IPS-18c (cell line): Measurements from ENCODE around the gene OR10A3.
"Not testable (repeated sequence)": the region's sequence is repeated elsewhere in the genome, so short reads cannot be mapped to it uniquely, and the experiment has no call there.

Source experiments
- H3K4me3 ChIP-seq: 2 replicates; pipeline ENCODE4 v1.7.0; 2013; ENCODE audit warnings: low read depth, mild to moderate bottlenecking, low read length, moderate library complexity; ENCODE audit not compliant: insufficient read depth
- H3K9me3 ChIP-seq: one replicate; pipeline ENCODE4 v1.6.1; 2013; ENCODE audit warnings: mild to moderate bottlenecking, low read length, moderate library complexity; ENCODE audit not compliant: control insufficient read depth, insufficient read depth

OR10A3 gene, protein sequence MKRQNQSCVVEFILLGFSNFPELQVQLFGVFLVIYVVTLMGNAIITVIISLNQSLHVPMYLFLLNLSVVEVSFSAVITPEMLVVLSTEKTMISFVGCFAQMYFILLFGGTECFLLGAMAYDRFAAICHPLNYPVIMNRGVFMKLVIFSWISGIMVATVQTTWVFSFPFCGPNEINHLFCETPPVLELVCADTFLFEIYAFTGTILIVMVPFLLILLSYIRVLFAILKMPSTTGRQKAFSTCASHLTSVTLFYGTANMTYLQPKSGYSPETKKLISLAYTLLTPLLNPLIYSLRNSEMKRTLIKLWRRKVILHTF

DNA sequence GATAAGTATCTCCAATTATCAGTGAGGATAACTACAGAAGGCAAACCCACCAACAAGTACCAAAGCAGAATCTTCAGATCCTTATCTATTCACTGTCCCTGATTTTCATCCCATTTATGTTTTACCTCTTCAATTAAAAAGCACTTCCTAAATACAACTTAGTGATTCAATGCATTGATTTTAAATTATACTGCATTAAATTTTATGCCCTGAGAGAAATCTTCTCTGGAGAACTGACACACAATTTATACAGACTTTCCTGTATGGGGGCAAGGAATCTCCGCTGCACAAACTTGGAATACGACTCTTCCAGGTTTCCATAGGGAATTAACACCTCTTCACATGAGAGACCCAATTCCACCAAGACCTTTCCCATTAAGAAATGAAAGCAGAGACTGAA is at the start of gene OR10A3:
TSS of gene OR10A3 (minus strand) at position 101 of the 400 bp plus-strand sequence. CDS start 2,188 bp downstream, outside the sequence.
- no peaks in the 10 kb centered on the region for H3K9me3 ChIP-seq
- no peak within 1 kb of the TSS for H3K4me3 ChIP-seq

DNA sequence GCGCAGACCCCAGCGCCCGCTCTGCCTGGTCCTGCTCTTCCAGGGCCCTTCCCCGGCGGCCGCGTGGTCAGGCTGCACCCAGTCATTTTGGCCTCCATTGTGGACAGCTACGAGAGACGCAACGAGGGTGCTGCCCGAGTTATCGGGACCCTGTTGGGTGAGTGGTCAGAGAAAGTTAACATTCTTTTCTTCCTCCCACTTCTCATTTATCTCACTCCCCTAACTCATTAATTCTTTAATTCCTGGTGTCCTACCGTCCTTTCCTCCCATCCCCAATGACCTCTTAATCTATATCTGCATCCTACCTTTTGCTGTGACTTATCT is 46.0 kb upstream of the OR10A3 start:
- not testable (repeated sequence) for H3K9me3 ChIP-seq
- H3K4me3 ChIP-seq, result peak overlapping the region; percentile 81

DNA sequence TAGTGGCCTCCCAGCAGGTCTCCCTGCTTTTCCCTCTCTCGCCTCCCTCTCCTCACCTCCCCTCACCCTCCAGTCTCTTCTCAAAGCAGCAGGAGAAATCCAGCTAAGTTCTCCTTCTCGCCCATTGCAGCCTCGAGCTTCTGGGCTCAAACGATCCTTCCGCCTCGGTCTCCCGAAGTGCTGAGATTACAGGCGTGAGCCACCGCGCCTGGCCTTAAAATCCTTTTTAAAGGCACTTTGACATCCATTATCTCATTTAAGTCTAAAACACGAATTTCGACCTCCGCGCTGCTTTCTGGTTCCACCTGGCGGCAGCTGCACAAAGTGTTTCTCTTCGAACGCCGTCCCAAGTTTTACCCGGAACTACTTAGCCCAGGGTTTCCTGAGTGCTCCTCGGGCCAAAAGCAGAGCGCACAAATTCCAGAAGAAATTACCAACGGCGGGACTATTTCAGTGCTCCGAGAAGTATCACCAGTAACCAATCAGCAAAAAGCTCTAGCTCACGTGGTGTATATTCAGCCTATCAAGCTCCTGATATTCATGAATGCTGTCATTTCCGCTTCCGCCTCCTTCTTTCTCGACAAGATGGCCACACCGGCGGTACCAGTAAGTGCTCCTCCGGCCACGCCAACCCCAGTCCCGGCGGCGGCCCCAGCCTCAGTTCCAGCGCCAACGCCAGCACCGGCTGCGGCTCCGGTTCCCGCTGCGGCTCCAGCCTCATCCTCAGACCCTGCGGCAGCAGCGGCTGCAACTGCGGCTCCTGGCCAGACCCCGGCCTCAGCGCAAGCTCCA is 45.5 kb upstream of the OR10A3 start, which contains the start of gene EIF3F:
TSS of gene EIF3F (plus strand) at position 570 of the 792 bp plus-strand sequence. CDS start at position 586, 16 bp downstream.
- H3K4me3 ChIP-seq, result peak within 1 kb of the TSS; percentile 81
- H3K9me3 ChIP-seq, result peaks cover 2% of the 10 kb centered on the region

DNA sequence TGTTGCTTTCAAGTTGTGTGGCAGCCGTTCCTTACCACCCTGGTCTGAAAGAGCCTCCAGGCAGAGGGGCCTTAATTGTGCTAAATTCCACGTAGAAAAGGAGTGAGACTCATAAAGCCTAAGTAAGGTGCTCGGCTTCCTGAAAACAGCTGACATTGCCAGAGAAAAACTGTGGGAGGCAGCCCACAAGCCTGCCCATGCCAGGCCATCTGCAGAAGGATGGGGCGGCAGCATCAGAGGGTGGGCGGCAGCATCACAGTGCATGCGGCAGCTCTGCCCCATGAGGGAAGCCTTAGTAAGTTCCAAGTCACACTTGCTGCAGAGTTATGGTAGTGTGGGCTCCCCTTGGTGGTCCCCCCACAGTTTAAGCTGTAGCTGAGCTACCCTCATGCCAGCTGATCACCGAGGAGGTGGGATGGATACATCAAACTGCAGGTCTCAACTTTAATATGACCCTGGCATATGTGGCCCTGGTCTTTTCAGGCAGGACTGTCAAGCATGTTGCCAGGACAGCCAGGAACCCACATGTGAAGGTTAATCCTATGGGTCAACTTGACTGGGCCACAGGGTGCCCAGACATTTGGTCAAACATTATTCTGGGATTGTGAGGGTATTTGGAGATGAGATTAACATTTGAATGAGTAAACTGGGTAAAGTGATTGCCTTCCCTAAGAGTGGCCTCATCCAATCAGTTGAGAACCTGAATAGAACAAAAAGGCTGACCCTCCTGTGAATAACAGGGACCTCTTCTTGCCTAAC is 42.5 kb upstream of the OR10A3 start:
- peaks cover 2% of the 10 kb centered on the region for H3K9me3 ChIP-seq
- H3K4me3 ChIP-seq, result no peak overlapping the region

DNA sequence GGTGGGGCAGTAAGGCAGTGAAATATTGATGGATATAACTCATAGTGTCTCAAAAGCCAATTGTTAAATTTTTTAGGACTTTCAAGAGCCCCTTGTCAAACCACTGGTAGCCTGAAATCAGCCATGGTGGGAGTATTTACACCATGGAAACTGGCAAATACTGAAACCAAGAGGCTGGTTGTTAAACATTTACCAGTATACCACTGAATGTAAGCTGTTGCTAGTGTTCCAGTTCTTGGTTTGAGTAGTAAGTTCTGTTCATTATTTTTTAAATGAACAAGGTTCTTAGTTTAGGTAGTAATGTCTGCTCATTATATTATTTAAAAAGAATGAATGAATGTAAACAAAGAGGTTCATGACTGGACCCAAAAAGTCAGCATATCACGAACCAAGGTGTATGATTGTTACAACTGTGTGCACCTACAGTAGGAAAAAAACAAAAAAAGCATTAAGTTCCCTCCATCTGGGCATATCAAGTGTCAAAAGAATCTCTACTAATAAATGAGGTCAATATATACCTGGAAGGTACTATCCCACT is 41.1 kb upstream of the OR10A3 start:
- Histone ChIP-seq H3K9me3 (peaks cover 2% of the 10 kb centered on the region), H3K4me3 (no peak overlapping the region)

DNA sequence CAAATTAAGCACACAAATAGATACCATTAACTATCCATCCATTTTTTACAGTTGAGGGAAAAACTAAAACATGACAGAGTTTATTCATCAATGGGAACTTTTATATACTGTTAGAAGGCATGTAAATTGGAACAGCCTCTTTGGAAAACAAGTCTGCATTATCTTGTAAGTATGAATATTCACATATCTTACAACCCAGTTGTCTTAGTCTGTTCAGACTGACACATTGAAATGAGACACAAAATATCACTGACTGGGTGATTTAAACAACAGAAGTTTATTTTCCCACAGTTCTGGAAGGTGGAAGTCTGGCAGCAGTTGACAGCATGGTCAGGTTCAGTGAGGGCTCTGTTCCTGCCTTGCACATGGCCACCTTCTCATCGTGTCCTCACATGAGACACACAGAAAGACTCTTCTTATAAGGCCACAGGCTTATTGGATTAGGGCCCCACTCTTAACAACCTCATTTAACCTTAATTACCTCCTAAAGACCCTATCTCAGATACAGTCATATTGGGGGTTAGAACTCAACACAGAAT is 40.2 kb upstream of the OR10A3 start:
- peaks cover 2% of the 10 kb centered on the region for H3K9me3 ChIP-seq
- H3K4me3 ChIP-seq, result no peak overlapping the region

DNA sequence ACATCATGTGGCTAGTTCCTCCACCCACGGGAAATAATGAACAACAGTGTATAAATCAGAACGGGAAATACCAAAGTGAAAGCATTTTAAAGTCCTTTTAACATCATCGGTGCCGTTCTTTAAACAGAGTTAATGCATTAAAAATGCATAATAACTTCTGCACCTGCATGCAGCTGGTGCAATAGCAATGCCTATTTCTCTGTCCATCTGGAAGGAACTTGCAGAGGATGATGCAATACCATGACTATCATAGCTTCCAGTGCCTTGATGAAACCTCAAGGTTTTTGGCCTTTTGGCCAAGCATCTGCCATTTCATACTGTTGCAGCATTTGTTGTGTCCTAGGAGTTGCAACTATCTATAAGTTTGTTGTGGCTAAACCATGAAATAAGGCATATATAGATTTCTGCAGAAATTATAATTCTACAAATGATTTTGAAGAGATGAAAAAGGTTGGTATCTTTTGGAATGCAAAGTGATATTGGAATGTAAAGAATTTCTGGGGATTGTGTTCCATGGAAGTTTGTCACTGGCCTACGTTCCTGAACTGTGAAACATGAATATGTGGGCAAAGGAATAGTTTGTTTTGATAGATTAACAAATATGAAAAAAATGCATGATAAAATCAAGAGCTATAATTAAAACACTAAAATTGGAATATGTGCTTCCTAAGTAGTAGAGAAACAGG is 35.9 kb upstream of the OR10A3 start:
- no peaks in the 10 kb centered on the region for H3K9me3 ChIP-seq
- no peak overlapping the region for H3K4me3 ChIP-seq

DNA sequence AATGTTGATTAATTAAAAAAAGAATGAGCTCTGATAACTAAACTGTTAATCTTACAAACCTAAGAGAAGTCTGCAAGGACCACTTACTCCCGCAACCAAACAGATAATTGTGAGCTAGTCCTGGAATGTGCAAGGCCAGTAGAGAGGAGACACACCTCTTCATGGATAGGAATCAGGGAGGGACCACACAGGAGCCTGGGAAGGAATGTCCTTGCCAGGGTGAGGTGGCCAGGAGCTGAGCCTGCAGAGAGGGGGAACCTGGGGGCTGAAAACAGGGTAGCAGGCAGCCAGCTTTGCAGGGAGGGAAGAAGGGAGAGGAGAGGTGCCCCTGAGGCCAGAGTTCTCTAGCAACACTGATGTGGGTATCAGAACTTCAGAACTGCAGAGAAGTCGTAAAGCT is 33.2 kb upstream of the OR10A3 start:
- no peak overlapping the region for H3K4me3 ChIP-seq
- no peaks in the 10 kb centered on the region for H3K9me3 ChIP-seq

DNA sequence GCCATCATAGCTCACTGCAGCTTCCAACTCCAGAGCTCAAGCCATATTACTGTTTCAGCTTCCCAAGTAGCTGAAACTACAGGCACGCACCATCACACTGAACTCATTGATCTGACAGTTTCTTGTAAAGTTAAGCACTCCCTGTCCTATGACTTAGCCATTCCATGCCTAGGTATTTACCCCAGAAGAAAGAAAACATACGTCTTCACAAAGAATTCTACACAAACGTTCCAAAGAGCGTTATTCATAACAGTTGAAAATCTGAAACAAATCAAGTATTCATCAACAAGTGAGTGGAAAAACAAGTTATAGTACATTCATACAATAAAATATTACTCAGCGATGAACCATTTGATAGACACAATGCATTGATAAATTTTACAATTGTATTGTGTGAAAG is 31.5 kb upstream of the OR10A3 start:
- H3K9me3 ChIP-seq, result no peaks in the 10 kb centered on the region
- no peak overlapping the region for H3K4me3 ChIP-seq

DNA sequence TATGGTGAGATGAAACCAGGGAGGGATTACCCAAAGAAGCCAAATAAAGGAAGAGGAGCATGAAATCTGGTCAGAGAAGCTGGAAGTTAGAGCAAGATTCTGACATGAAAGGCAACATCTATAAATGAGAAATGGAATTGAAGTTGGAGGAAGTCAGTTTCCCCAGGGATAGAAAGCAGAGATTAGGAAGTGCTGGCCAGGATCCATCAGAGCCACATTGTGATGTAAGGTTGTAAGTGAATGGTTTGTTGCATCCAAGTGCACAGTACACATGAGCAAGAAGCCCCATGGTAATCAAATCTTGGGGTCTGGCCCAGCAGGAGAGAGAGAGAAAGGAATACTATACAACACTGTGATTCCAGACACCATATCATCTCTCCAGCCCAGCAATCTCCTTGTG is 30.3 kb upstream of the OR10A3 start:
- H3K9me3 ChIP-seq, result no peaks in the 10 kb centered on the region

DNA sequence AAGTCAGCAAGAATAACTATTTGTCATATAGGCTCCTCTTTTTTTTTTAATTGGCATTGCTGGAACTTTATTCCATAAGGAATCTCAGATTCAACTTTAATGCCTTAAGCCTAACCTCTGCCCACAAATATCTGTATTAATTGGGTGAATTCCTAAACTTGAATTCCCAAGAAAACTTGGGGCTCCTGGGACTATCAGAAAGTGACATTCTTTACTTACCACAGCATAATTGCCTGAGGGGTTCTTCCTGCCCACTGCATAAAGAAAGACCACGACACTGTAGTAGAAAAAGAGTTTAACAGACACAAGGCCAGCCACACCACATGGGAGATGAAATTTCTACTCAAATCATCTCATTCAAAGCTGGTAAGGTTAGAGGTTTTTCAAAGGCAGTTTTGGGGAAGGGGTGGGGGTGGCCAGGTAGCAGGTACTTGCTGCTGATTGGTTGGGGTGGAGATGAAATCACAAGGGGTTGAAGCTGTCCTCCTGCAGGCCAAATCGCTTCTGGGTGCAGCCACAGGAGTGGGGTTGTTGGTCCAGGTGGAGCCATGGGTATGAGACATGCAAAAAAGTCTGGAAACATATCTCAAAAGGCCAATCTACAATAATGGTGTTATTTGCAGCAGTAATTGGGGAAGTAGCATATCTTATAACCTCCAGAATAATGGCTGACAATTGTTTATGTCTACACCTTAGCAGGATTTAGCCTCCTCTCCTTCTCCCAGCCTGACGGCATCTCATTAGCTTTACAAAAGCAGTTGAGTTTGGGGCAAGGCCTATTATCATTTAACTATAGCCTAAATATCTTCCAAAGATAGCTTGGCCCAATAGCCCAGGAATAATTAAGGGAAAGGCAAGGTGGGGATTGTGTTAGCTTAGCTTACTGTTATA is 28.5 kb upstream of the OR10A3 start:
- no peaks in the 10 kb centered on the region for H3K9me3 ChIP-seq
- peak overlapping the region; percentile 24; the same call in 1 of the 2 replicates for H3K4me3 ChIP-seq

More for the DNA sequence above, 30.3 kb upstream of the OR10A3 start:
- no peak overlapping the region for H3K4me3 ChIP-seq

DNA sequence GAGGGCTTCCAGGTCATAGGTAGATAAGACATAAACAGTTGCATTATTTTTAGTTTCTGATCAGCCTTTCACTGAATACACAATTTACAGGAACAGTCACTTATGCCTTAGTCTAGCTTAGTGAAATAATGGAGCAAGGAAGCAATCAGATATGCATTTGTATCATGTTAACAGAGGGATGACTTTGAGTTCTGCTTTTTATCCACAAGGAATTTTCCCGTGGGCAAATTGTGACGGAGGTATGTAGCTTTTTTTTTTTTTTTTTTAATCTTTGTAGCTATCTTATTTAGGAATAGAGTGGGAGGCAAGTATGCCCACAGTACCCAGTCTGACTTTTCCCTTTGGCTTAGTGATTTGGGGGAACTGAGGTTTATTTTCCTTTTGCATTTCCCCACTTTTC is 27.2 kb upstream of the OR10A3 start:
- no peaks in the 10 kb centered on the region for H3K9me3 ChIP-seq
- no peak overlapping the region for H3K4me3 ChIP-seq

DNA sequence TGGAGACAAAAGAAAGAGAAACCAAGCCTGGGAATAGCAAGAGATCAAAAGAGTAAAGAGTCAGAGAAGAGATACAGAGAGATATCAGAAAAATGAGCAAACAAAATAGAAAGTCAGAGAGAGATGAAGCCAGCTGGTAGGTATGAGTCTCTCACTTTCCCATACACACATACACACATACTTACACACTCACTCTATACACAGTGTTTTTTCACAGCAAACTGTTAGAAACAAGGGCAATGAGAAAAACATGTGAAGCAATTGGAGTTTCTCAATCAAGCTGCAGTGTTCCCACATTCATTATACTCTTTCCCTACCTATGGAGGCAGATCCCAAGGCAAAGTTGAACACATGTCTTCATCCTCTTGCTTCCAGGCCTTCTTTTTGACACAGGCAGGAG is 26.3 kb upstream of the OR10A3 start:
- H3K9me3 ChIP-seq, result no peaks in the 10 kb centered on the region
- no peak overlapping the region for H3K4me3 ChIP-seq

DNA sequence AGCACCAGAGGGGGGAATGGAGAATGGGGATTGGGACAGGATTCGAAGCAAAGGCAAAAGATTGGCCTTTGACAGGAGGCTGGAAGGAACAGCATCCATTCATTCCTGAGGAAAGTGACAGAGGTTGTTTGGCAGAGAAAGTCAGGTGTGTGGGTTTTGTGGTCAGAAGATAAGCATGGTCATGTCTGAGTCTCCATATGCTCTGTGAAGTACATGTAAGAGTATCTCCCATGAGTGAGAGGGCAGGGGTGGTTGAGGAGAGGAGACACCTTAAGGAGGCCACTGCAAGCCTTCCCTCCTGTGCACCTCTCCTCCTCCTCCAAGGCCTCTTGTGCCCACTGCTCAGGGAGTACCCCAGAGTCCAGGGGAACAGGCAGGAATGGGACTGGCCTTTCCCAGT is 25.6 kb upstream of the OR10A3 start:
- no peak overlapping the region for H3K4me3 ChIP-seq

DNA sequence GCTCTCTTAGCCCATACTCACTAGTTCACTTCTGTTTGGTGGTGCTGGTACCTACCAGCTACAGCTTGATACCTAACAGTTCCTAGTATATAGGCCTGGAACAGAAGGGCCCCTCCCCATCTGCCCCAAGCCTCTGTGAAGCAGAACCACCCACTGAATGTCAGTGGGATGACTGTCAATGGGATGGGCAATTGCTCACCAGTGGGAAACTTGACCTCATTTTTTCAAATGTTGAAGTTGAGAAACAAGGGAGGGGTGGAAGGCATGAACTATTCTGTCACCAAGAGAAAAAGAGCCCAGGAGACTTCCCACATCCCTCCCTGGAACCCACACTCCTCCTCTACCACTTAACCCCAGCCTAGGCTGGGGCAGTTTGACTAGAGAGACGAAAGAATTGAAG is 23.9 kb upstream of the OR10A3 start, which contains the start of gene NLRP10:
TSS of gene NLRP10 (minus strand) at position 62 of the 400 bp plus-strand sequence. CDS start 1,952 bp downstream, outside the sequence.
- no peak within 1 kb of the TSS for H3K4me3 ChIP-seq
- H3K9me3 ChIP-seq, result peaks cover 3% of the 10 kb centered on the region

More for the DNA sequence above, 25.6 kb upstream of the OR10A3 start:
- H3K9me3 ChIP-seq, result peaks cover 3% of the 10 kb centered on the region

DNA sequence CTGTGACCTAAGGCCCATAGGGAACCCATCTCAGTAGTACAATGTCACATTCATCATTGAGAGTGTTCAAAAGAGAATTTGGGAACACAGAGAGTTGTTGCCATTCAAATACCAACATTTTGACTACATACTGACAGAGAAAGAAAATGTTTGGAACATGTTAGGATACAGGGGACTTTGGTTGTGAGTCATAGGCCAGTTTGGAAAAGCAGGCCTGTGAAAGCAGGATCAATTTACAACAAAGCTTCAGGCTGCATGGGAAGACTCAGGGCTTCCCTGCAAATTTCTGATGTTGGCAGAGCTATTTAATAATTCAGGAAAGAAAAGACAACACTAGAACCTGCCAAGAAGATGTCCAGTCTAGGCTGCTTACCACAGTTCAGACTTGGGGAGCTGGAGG is 23.4 kb upstream of the OR10A3 start:
- Histone ChIP-seq H3K4me3 (no peak overlapping the region), H3K9me3 (peaks cover 3% of the 10 kb centered on the region)
